Posterior vena cava (tissue), 2 donors: ENCODE measurements around the gene TMEM135. TPM values are rescaled to one million over a fixed set of nuclear protein-coding genes. Genes with fewer than 3 reads are reported as not detected.
"Not testable (repeated sequence)": the region's sequence is repeated elsewhere in the genome, so short reads cannot be mapped to it uniquely, and the experiment has no call there.

Source experiments
- DNase-seq: peaks from one replicate; pipeline ENCODE4 v3.0.0-alpha.2; 2020; ENCODE audit warnings: low spot score
- intact Hi-C, 2 donors: fragments of 100-400 bp; cut with DNase I; formaldehyde crosslinking; loops; one replicate each; pipeline versions ENCODE4 v1.14.1 to v1.14.2; 2022 to 2023
- total RNA-seq, 2 donors: library from RNA; stranded (reverse); fragmentation: NEBNext Ultra II Directional; extraction: Animal tissue kit (Norgen Biotek cat#: 25700); gene quantifications; one replicate each; pipeline ENCODE4 v1.2.1, GENCODE V29; 2021
- donor health status: DM: yes; HTN: yes; CAD: no.
- donor health status: DM: yes; HTN: yes; CAD: no.

The TMEM135 gene
- total RNA-seq, 2 donors from 2014 or later, result 16.2 to 25.2 TPM

GRCh38 chr11:87181143-87181542, 143.4 kb downstream of the TMEM135 start:
- intact Hi-C loops, result no loop called here
- no peak for DNase-seq

- intact Hi-C loops, result no loop called here
Observed at GRCh38 chr11:87185228-87185627, 147.5 kb downstream of the TMEM135 start.

GRCh38 chr11:87187076-87187475, 149.3 kb downstream of the TMEM135 start:
- intact Hi-C loops, result no loop called here
- no peak for DNase-seq

More at GRCh38 chr11:87185228-87185627, 147.5 kb downstream of the TMEM135 start:
- no peak for DNase-seq

GRCh38 chr11:87187930-87188329, 150.2 kb downstream of the TMEM135 start:
- no peak for DNase-seq
- intact Hi-C loops, result no loop called here

- intact Hi-C loops, DNase-seq: not testable (repeated sequence)
Observed at GRCh38 chr11:87188396-87188795, 150.7 kb downstream of the TMEM135 start.

- intact Hi-C loops, DNase-seq: not testable (repeated sequence)
Observed at GRCh38 chr11:87188921-87189320, 151.2 kb downstream of the TMEM135 start.

- intact Hi-C loops, result no loop called here
- DNase-seq, result no peak
Observed at GRCh38 chr11:87190071-87190470, 152.3 kb downstream of the TMEM135 start.

- intact Hi-C loops, result no loop called here
Observed at GRCh38 chr11:87193756-87194470, 156.2 kb downstream of the TMEM135 start.

GRCh38 chr11:87194985-87195820, 157.5 kb downstream of the TMEM135 start:
- intact Hi-C loops, result no loop called here
- no peak for DNase-seq

More at GRCh38 chr11:87193756-87194470, 156.2 kb downstream of the TMEM135 start:
- DNase-seq, result no peak

GRCh38 chr11:87198266-87198881, 160.6 kb downstream of the TMEM135 start:
- intact Hi-C loops, result no loop called here

GRCh38 chr11:87201376-87201775, 163.6 kb downstream of the TMEM135 start:
- intact Hi-C loops, result no loop called here

More at GRCh38 chr11:87198266-87198881, 160.6 kb downstream of the TMEM135 start:
- DNase-seq, result no peak

GRCh38 chr11:87203907-87204602, 166.3 kb downstream of the TMEM135 start:
- intact Hi-C loops, result no loop called here
- DNase-seq, result no peak

More at GRCh38 chr11:87201376-87201775, 163.6 kb downstream of the TMEM135 start:
- DNase-seq, result no peak

- DNase-seq, result no peak
- intact Hi-C loops, result no loop called here
Observed at GRCh38 chr11:87212891-87213290, 175.2 kb downstream of the TMEM135 start.

GRCh38 chr11:87213444-87213843, 175.7 kb downstream of the TMEM135 start:
- intact Hi-C loops, result no loop called here
- no peak for DNase-seq

- intact Hi-C loops, result no loop called here
- DNase-seq, result no peak
Observed at GRCh38 chr11:87215236-87215635, 177.5 kb downstream of the TMEM135 start.

- intact Hi-C loops, result no loop called here
- DNase-seq, result no peak
Observed at GRCh38 chr11:87219266-87219665, 181.5 kb downstream of the TMEM135 start.

- DNase-seq, result no peak
- intact Hi-C loops, result no loop called here
Observed at GRCh38 chr11:87223816-87224215, 186.1 kb downstream of the TMEM135 start.

- intact Hi-C loops, result no loop called here
- DNase-seq, result no peak
Observed at GRCh38 chr11:87224486-87224885, 186.8 kb downstream of the TMEM135 start.

- DNase-seq, result no peak
- intact Hi-C loops, result no loop called here
Observed at GRCh38 chr11:87228820-87229219, 191.1 kb downstream of the TMEM135 start.
